Upper lobe of left lung (tissue), 6 donors: Measurements from ENCODE around the gene DPP6. TPM values are rescaled to one million over a fixed set of nuclear protein-coding genes. Genes with fewer than 3 reads are reported as not detected.

Experiments
- ATAC-seq, 2 donors: fragments of 200-7000 bp; cut with Tn5 transposase; one replicate each; pipeline ENCODE4 v1.9.1; 2022; ENCODE audit warnings: mild to moderate bottlenecking in 2 of 2, moderate library complexity in 2 of 2; ENCODE audit not compliant: low FRiP score in 2 of 2
- DNase-seq, 2 donors: peaks; one replicate each; pipeline ENCODE4 v3.0.0-alpha.2; 2019 to 2020
- H3K27ac ChIP-seq, 4 donors: fragments of 200-600 bp; sonication (generic); one replicate each; pipeline ENCODE4 v1.5.1; 2016 to 2019
- H3K27me3 ChIP-seq, 4 donors: fragments of 200-600 bp; sonication (generic); one replicate each; pipeline ENCODE4 v1.5.1; 2017 to 2019
- H3K36me3 ChIP-seq, 4 donors: fragments of 200-600 bp; sonication (generic); one replicate each; pipeline ENCODE4 v1.5.1; 2016 to 2019
- H3K4me1 ChIP-seq, 4 donors: fragments of 200-600 bp; sonication (generic); one replicate each; pipeline ENCODE4 v1.5.1; 2018 to 2019
- H3K4me3 ChIP-seq, 4 donors: fragments of 200-600 bp; sonication (generic); one replicate each; pipeline ENCODE4 v1.5.1; 2017 to 2019; ENCODE audit warnings: mild to moderate bottlenecking in 2 of 4, moderate library complexity in 1 of 4
- H3K9me3 ChIP-seq, 4 donors: fragments of 200-600 bp; sonication (generic); one replicate each; pipeline ENCODE4 v1.5.1; 2018 to 2019
- CTCF ChIP-seq, 6 experiments: fragments of 450-650 bp in 4 of 6; fragments of 200-600 bp in 2 of 6; sonication (generic) in 2 of 6; IDR thresholded peaks; one replicate each; pipeline ENCODE4 v1.5.1; 2016 to 2019; ENCODE audit warnings: antibody characterized with exemption in 6 of 6
- EP300 ChIP-seq, 4 donors: sonication (generic); formaldehyde crosslinking; IDR thresholded peaks; one replicate each; pipeline ENCODE4 v1.5.1; 2017; ENCODE audit warnings: antibody characterized with exemption in 4 of 4, control low read depth in 2 of 4
- POLR2A ChIP-seq, 4 donors: fragments of 450-650 bp; IDR thresholded peaks; one replicate each; pipeline ENCODE4 v1.5.1; 2016 to 2017; ENCODE audit warnings: antibody characterized with exemption in 4 of 4, mild to moderate bottlenecking in 2 of 4
- POLR2AphosphoS5 ChIP-seq, 2 donors: sonication (generic); formaldehyde crosslinking; IDR thresholded peaks; one replicate each; pipeline ENCODE4 v1.5.1; 2017; ENCODE audit warnings: antibody characterized with exemption in 2 of 2
- WGBS, 2 donors: methylation state at CpG; one replicate each; pipeline ENCODE4 v1.1.5; 2017 to 2018; 5-methylcytosine and 5-hydroxymethylcytosine counted together
- total RNA-seq, 6 donors: library from RNA; depleted of rRNA in 4 of 6; stranded (reverse); fragments of >200 nt in 4 of 6; gene quantifications; one replicate each; pipeline versions ENCODE4 v1.1.0 to v1.2.1, GENCODE V29; 2016 to 2021
- donor health status: DM: no; HTN: no; CAD: no; lungs with moderate emphysema.
- donor health status: DM: no; HTN: yes; CAD: no; lungs with severe emphysema.

DPP6 gene
- total RNA-seq, 6 donors from 2014 or later, result 0.49 to 3.1 (median 0.86) TPM; not detected in 2

GRCh38 chr7:154540596-154540995 is 488.4 kb downstream of the DPP6 start:
- Histone ChIP-seq H3K36me3 (no peaks in the 10 kb centered on the region), H3K4me3 (no peak overlapping the region), H3K9me3 (no peaks in the 10 kb centered on the region), H3K27ac (no peak overlapping the region), H3K4me1 (no peaks in the 10 kb centered on the region), H3K27me3 (no peaks in the 10 kb centered on the region)
- no peak for ATAC-seq
- TF ChIP-seq POLR2AphosphoS5 (IDR thresholded peaks at IDR 0.05) (no peak), CTCF (IDR thresholded peaks at IDR 0.05) (no peak), EP300 (IDR thresholded peaks at IDR 0.05) (no peak), POLR2A (IDR thresholded peaks at IDR 0.05) (no peak)
- 79% methylated on average over 4 of the region's 4 CpGs for WGBS, 2 donors
- no peak for DNase-seq

GRCh38 chr7:154541606-154542005 is 489.4 kb downstream of the DPP6 start:
- 88 to 91% methylated on average over 5 of the region's 5 CpGs for whole genome bisulfite sequencing, 2 donors
- ATAC-seq, result no peak
- no peak for TF ChIP-seq POLR2A (IDR thresholded peaks at IDR 0.05)
- no peak for TF ChIP-seq POLR2AphosphoS5 (IDR thresholded peaks at IDR 0.05)
- TF ChIP-seq CTCF (IDR thresholded peaks at IDR 0.05), result no peak
- TF ChIP-seq EP300 (IDR thresholded peaks at IDR 0.05), result no peak
- Histone ChIP-seq H3K27ac (no peak overlapping the region), H3K27me3 (no peaks in the 10 kb centered on the region), H3K4me1 (no peaks in the 10 kb centered on the region), H3K9me3 (no peaks in the 10 kb centered on the region), H3K4me3 (no peak overlapping the region), H3K36me3 (no peaks in the 10 kb centered on the region)
- DNase-seq, result no peak

GRCh38 chr7:154546946-154547587 is 494.9 kb downstream of the DPP6 start:
- WGBS, 2 donors, result 60 to 62% methylated on average over 9 of the region's 9 CpGs
- H3K4me3 ChIP-seq, result no peak overlapping the region
- TF ChIP-seq EP300 (IDR thresholded peaks at IDR 0.05), result no peak
- TF ChIP-seq POLR2A (IDR thresholded peaks at IDR 0.05), result no peak
- TF ChIP-seq POLR2AphosphoS5 (IDR thresholded peaks at IDR 0.05), result no peak
- no peak for TF ChIP-seq CTCF (IDR thresholded peaks at IDR 0.05)
- H3K27ac ChIP-seq, result no peak overlapping the region
- DNase-seq (no peak), ATAC-seq (no peak)
- no peaks in the 10 kb centered on the region for H3K9me3 ChIP-seq
- no peaks in the 10 kb centered on the region for H3K36me3 ChIP-seq
- no peaks in the 10 kb centered on the region for H3K27me3 ChIP-seq
- no peaks in the 10 kb centered on the region for H3K4me1 ChIP-seq

- DNase-seq (no peak), ATAC-seq (no peak)
- Histone ChIP-seq H3K4me1 (no peaks in the 10 kb centered on the region), H3K4me3 (no peak overlapping the region), H3K27ac (no peak overlapping the region), H3K27me3 (no peaks in the 10 kb centered on the region), H3K9me3 (no peaks in the 10 kb centered on the region), H3K36me3 (no peaks in the 10 kb centered on the region)
- TF ChIP-seq POLR2A (IDR thresholded peaks at IDR 0.05) (no peak), EP300 (IDR thresholded peaks at IDR 0.05) (no peak), POLR2AphosphoS5 (IDR thresholded peaks at IDR 0.05) (no peak), CTCF (IDR thresholded peaks at IDR 0.05) (no peak)
- 67 to 87% methylated on average over 10 of the region's 10 CpGs for WGBS, 2 donors
These were observed 501.6 kb downstream of the DPP6 start for GRCh38 chr7:154553711-154554265.

GRCh38 chr7:154559454-154559853 is 507.3 kb downstream of the DPP6 start:
- H3K4me3 ChIP-seq, result no peak overlapping the region
- no peaks in the 10 kb centered on the region for H3K4me1 ChIP-seq
- no peak overlapping the region for H3K27ac ChIP-seq
- TF ChIP-seq CTCF (IDR thresholded peaks at IDR 0.05) (no peak), EP300 (IDR thresholded peaks at IDR 0.05) (no peak), POLR2AphosphoS5 (IDR thresholded peaks at IDR 0.05) (no peak), POLR2A (IDR thresholded peaks at IDR 0.05) (no peak)
- no peak for DNase-seq
- ATAC-seq, result no peak
- 94% methylated on average over 3 of the region's 3 CpGs for WGBS, 2 donors
- H3K36me3 ChIP-seq, result no peaks in the 10 kb centered on the region
- H3K27me3 ChIP-seq, result no peaks in the 10 kb centered on the region
- H3K9me3 ChIP-seq, result no peaks in the 10 kb centered on the region
